ENCODE results near the gene PRM3. TPM values are rescaled to one million over a fixed set of nuclear protein-coding genes. Genes with fewer than 3 reads are reported as not detected.

PRM3 gene
- total and polyA plus RNA-seq, 7 donors, result not detected

DNA sequence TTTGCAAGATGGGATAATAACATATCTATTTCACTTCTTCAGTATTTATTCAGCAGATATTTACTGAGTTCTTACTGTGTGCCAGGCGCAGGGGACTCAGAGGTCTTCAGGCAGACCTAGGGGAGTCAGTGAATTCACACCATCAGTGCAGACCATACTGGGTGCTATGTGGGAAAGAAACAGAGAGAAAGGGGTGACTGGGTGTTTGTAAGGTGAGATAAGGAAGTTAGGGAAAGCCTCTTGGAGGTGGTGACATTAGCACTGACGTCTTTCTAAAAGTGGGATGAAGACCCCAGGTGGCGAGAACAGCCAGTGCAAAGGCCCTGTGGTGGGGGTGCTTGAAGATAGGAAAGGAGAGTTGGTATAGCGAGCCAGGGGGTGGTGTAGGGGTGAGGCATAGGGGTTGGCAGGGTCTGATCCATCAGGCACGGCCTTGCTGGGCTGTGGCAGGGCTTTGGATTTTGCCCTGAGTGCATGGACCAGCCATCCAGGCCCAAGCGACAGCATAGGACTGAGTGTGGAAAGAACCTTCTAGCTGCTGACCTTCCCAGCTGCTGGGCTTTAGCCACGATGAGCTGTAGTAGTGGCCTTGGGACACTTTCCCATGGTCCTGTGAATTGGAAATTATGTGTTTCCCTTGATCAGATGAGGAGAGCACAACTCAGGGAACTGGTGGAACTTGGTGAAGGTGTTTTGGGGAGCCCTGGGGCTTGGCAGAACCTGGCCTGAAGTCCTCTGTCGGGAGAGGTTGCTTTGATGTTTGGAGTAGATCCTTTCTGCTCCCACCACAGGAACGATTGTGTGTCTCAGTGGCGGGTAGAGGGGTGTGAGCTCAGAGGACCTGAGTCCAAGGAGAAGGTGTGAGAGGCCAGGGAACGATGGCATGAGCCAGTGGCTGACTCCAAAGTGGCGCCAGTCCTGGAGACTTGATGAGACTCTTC lies 13.5 kb downstream of the PRM3 start:
- Histone ChIP-seq H3K27ac (no peak overlapping the region), H3K27me3 (no peaks in the 10 kb centered on the region), H3K36me3 (no peaks in the 10 kb centered on the region), H3K9me3 (no peaks in the 10 kb centered on the region), H3K4me1 (peaks cover 0 to 29% (median 18%) of the 10 kb centered on the region in 4 donors), H3K4me3 (no peak overlapping the region)
- 93% methylated on average over 12 of the region's 12 CpGs for WGBS, 2 donors
- TF ChIP-seq, protein P1, sequence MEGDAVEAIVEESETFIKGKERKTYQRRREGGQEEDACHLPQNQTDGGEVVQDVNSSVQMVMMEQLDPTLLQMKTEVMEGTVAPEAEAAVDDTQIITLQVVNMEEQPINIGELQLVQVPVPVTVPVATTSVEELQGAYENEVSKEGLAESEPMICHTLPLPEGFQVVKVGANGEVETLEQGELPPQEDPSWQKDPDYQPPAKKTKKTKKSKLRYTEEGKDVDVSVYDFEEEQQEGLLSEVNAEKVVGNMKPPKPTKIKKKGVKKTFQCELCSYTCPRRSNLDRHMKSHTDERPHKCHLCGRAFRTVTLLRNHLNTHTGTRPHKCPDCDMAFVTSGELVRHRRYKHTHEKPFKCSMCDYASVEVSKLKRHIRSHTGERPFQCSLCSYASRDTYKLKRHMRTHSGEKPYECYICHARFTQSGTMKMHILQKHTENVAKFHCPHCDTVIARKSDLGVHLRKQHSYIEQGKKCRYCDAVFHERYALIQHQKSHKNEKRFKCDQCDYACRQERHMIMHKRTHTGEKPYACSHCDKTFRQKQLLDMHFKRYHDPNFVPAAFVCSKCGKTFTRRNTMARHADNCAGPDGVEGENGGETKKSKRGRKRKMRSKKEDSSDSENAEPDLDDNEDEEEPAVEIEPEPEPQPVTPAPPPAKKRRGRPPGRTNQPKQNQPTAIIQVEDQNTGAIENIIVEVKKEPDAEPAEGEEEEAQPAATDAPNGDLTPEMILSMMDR (IDR thresholded peaks at IDR 0.05), result no peak
- TF ChIP-seq POLR2AphosphoS5 (IDR thresholded peaks at IDR 0.05), result no peak
- no peak for TF ChIP-seq POLR2A (IDR thresholded peaks at IDR 0.05)
- TF ChIP-seq EP300 (IDR thresholded peaks at IDR 0.05), result no peak
- DNase-seq, result no peak
- intact Hi-C loops (cut with DNase I), result loop anchor here (5.0 to 10.0 kb wide), 4 partner anchors 98 to 515 kb away; partner anchors contain the start of gene NUBP1

DNA sequence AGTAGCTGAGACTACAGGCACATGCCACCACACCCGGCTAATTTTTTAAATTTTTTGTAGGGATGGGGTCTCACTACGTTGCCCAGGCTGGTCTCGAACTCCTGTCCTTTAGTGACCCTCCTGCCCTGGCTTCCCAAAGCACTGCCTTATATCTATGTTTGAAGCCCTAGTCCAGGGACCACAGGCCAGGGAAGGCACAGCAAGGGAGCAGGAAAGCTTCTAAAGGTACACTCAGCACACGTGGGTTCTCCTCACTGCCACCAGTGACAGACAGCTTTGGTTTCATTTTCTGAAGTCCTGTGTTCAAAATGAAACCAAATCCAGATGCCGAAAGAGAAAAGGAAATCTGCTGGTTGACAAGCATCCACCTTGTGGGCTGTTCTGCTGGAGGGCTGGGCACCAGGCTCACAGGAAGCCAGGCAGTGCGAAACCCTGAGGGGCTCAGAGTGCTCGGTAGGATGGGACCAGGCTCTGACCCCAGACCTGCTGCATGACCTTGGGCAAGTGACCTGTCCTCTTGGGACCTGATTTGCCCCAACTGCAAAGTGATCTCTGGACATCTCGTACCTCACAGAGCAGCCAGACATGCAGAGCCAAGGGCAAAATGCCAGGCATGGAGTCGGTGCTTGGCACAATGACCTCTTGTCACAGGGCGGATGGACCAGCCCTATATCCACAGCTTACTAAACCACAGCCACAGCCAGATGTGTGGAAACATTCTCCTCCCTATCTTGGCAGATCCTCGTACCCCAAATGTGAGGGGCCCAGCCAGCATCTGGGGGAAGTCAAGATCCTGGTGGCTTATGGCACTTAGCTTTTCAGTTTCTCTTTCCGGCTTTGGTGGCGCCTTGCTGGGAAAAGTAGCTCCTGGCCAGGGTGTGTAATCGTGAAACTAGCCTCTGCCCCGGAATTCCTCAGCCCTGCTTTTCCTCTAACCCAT lies 14.6 kb downstream of the PRM3 start:
- no peak overlapping the region for H3K4me3 ChIP-seq
- peak overlapping the region in 3 of 4 donors; percentile 16 to 23 (median 18) for H3K27ac ChIP-seq
- intact Hi-C loops (cut with DNase I), result loop anchor here (5.0 to 10.0 kb wide), 4 partner anchors 97 to 514 kb away; partner anchors contain the start of gene NUBP1
- no peaks in the 10 kb centered on the region for H3K27me3 ChIP-seq
- H3K36me3 ChIP-seq, result no peaks in the 10 kb centered on the region
- peaks cover 0 to 40% (median 26%) of the 10 kb centered on the region in 4 donors for H3K4me1 ChIP-seq
- TF ChIP-seq POLR2AphosphoS5 (IDR thresholded peaks at IDR 0.05) (no peak), EP300 (IDR thresholded peaks at IDR 0.05) (no peak), POLR2A (IDR thresholded peaks at IDR 0.05) (no peak)
- TF ChIP-seq, protein P1 (IDR thresholded peaks at IDR 0.05), result no peak
- H3K9me3 ChIP-seq, result no peaks in the 10 kb centered on the region
- DNase-seq, result peak; percentile 72
- 24 to 34% methylated on average over 15 of the region's 15 CpGs for whole genome bisulfite sequencing, 2 donors

DNA sequence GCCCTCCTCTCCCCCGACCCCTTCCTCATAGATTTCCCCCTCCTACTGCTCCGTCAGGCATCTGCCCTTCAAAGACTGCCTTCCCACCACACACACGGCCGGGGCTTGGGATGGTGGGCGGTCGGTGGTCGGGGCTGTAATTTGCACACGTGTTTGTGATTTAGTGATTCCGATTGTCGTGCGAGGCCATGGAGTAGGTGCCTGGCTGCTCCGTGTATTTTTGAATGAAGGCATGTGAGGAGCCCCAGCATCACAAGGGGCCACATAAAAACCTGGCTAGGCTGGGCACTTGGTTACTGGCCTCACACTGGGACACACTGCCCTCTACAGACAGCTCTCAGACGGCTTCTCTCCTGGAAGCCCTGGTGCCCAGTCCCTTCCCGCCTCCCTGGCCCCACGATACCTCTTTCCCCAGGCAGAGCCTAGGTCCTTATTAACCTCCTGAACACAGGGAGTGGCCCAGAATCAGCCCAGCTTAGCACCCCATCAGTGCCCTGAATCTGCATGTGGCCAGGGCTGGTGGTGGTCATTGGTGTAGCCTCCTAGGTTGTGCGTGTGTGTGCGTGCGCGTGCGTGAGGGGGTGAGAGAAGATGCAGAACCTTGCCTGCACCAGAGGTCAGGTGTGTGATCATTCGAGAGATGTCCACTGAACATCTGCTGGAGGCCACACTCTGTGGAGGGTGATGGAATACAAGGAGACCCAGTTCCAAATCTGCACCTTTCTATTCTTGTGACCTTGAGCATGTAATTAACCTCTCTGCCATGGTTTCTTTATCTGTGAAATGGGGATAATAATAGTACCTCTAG lies 16.1 kb downstream of the PRM3 start:
- Histone ChIP-seq H3K27me3 (no peaks in the 10 kb centered on the region), H3K4me3 (peak overlapping the region; percentile 78 to 88 (median 84)), H3K4me1 (peaks cover 0 to 46% (median 27%) of the 10 kb centered on the region in 4 donors), H3K27ac (peak overlapping the region; percentile 90 to 99 (median 94)), H3K36me3 (no peaks in the 10 kb centered on the region), H3K9me3 (no peaks in the 10 kb centered on the region)
- intact Hi-C loops (cut with DNase I), result loop anchor here (2.0 to 10.0 kb wide), 5 partner anchors 91 to 513 kb away; partner anchors contain the start of gene NUBP1
- TF ChIP-seq, protein P1 (IDR thresholded peaks at IDR 0.05), result peak; percentile 68 to 74 (median 70)
- TF ChIP-seq EP300 (IDR thresholded peaks at IDR 0.05), result no peak
- TF ChIP-seq POLR2A (IDR thresholded peaks at IDR 0.05), result no peak
- peak in 3 of 4 donors; percentile 26 to 38 (median 33) for TF ChIP-seq POLR2AphosphoS5 (IDR thresholded peaks at IDR 0.05)
- 18 to 26% methylated on average over 21 of the region's 21 CpGs for WGBS, 2 donors
- peak; percentile 91 for DNase-seq

Measured in sigmoid colon (tissue), 7 donors.